Effector CD8-positive, alpha-beta T cell (primary cell): ENCODE results near the gene NEB.

Source experiments
- DNase-seq: peaks from one replicate; lab custom pipeline; 2025; lab: John Stamatoyannopoulos, UW

NEB gene

DNA sequence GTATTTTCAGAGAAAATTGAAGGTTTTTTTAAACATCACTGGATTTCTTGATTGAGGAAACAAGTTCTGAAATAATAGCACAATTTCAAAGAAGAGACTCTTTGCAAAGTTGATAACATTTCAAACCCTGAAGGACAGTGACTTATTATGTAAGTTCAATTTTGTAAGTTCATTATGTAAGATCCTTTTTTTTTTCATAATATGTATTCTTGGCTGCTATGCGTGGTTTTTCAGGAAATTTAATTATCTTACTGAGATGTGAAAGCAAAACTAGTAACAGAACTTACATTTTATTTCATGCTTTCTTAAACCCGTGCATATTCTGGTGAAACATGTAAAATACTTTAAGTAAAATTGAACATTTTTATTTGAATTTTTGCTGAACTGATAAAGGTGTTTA is 259.2 kb downstream of the NEB start:
- DNase-seq = no peak

DNA sequence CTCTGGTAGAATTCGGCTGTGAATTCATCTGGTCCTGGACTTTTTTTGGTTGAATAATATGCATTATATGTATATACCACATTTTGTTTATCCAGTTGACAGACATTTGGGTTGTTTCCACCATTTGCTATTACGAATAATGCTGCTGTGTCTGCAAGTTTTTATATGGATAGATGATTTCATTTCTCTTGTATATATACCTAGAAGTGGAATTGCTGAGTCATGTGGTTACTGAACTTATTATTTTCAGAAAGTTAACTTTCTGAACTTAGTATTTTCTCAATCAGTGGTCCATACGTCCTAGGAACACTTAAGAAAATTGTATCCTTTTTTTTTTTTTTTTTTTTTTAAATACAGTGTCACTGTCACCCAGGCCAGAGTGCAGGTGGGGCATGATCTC is 261.3 kb downstream of the NEB start:
- no peak for DNase-seq

DNA sequence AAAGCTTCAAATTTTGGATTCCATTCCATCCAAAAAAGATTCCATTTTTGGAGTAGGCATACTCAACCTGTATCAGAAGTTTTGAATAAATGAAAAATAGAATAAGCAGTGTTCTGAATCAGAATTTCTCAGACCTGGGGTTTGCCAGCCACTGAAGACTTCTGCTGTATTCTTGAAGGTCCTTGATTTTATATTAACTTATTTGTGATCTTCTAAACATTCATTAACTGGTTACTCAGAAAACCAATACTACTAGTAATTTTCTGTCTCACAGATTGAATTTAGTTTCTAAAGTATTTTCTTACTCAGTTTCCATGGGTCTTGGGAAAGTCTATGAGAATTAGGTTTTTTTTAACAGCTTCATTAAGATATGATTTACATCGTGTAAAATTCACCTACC is 263.7 kb downstream of the NEB start:
- no peak for DNase-seq

DNA sequence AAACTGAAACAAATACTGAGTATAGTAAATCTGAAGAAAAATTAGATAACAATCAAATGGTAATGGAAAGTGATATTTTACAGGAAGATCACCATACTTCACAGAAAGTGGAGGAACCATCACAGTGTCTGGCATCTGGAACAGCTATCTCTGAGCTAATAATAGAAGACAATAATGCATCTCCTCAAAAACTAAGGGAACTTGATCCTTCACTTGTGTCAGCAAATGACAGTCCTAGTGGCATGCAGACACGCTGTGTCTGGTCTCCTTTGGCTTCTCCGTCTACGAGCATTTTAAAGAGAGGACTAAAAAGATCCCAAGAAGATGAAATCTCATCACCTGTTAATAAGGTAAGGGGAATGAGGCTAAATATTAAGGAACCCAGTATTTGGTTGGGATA is 268.5 kb downstream of the NEB start:
- no peak for DNase-seq

DNA sequence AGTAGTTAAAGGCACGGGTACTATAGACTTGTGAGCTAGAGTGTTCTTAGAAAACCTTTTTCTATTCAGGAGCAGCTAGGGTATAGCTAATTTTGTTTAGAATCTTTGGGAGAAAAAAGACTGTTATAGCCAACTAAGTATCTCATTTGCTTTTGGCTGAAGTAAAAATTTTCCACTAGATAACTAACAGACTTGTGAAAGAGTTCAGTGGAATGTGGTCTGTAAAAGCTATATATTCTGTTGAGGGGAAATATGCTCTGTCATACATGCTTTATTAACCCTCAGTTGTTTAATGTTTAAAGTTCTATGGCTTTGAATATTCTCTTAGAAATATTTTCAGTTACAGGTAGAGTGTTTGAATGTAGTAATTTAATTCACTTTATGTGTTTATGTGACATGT is 274.9 kb downstream of the NEB start:
- DNase-seq = no peak

DNA sequence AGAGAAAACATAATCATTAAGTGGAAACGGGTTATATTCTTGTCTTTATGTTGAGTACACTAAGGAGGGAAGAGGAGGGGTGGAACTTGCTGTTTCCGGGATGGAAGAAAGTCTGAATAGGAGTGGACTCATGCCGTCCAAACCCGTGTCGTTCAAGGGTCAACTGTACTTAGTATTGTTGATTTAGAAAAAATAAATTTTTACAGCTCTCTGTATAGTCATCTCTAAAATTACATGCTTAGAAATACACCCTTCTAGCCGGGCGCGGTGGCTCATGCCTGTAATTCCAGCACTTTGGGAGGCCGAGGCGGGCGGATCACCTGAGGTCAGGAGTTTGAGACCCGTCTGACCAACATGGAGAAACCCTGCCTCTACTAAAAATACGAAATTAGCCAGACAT is 295.1 kb downstream of the NEB start:
- DNase-seq = no peak

DNA sequence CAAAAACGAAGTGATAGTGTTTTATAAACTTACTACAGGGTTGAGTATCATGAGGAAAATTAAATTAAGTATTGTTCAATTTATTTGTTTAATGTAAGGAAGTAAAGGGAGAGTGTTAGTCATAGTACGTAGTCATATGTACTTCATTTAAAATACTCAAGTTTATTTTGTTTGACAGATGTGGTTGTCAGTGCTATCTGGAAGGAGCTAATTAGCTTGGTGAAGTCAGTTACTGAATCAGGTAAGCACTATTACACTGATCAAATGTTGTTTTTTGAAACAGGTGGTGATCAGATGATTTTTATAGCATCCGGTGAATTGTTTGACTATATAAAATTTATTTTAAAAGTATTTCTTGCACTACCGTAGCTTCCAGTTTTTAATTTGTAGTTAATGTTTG is 295.8 kb downstream of the NEB start:
- no peak for DNase-seq

DNA sequence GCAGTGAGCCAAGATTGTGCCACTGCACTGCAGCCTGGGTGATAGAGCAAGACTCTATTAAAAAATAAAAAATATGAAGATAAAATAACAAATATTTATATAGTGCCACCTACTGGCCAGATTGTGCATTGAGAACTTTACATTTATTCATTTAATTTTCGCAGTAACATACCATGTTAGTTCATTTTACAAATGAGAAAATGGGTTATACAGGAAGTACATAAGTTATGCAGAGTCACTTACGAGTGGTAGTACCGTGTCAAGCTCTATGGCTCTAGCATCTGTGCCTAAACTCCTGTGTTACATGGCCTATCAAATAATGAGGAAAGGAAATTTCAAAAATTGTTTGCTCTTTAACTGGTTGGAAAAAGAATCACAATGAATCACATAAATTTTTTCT is 296.6 kb downstream of the NEB start:
- DNase-seq = no peak
